Fibroblast of skin of abdomen (primary cell): Measurements from ENCODE around the gene DSG4. TPM values are rescaled to one million over a fixed set of nuclear protein-coding genes. Genes with fewer than 3 reads are reported as not detected.
"Not testable (repeated sequence)": the region's sequence is repeated elsewhere in the genome, so short reads cannot be mapped to it uniquely, and the experiment has no call there.

Source experiments
- DNase-seq: peaks from one replicate; pipeline ENCODE4 v3.0.0-alpha.2; 2013
- polyA plus RNA-seq, 2 experiments: library from polyadenylated mRNA; unstranded; fragments of 120-200 nt; gene quantifications; one replicate each; pipeline ENCODE4 v1.2.1, GENCODE V29; 2013; ENCODE audit not compliant: insufficient read length in 2 of 2

DSG4 gene, protein sequence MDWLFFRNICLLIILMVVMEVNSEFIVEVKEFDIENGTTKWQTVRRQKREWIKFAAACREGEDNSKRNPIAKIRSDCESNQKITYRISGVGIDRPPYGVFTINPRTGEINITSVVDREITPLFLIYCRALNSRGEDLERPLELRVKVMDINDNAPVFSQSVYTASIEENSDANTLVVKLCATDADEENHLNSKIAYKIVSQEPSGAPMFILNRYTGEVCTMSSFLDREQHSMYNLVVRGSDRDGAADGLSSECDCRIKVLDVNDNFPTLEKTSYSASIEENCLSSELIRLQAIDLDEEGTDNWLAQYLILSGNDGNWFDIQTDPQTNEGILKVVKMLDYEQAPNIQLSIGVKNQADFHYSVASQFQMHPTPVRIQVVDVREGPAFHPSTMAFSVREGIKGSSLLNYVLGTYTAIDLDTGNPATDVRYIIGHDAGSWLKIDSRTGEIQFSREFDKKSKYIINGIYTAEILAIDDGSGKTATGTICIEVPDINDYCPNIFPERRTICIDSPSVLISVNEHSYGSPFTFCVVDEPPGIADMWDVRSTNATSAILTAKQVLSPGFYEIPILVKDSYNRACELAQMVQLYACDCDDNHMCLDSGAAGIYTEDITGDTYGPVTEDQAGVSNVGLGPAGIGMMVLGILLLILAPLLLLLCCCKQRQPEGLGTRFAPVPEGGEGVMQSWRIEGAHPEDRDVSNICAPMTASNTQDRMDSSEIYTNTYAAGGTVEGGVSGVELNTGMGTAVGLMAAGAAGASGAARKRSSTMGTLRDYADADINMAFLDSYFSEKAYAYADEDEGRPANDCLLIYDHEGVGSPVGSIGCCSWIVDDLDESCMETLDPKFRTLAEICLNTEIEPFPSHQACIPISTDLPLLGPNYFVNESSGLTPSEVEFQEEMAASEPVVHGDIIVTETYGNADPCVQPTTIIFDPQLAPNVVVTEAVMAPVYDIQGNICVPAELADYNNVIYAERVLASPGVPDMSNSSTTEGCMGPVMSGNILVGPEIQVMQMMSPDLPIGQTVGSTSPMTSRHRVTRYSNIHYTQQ
- polyA plus RNA-seq (2013, experiment 1 of 2; ENCODE audit: insufficient read length) = not detected
- not detected for polyA plus RNA-seq (2013, experiment 2 of 2; ENCODE audit: insufficient read length)

DNA sequence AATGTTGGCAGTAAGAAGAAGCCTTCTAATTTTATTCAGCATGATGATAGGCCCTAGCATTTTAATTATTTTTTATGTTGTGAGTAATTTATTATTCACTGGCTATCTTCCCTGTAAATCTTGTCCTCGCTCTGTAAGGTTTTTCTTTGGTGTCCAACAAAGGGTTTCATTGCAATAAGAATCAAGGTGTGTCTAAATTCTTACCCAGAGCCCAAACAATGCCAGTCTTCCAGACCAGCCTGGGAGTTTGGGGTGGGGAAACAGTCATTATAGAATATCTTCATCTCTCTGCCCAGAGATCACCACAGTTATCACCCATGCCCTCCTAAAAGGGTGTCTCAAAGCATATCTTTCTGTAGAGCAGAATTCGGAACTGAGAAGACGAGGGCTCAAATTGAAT lies at the start of gene DSG4:
Gene DSG4 (plus strand): TSS at position 301 of the 400 bp plus-strand sequence. CDS start 135 bp downstream, outside the sequence.
- no peak for DNase-seq

DNA sequence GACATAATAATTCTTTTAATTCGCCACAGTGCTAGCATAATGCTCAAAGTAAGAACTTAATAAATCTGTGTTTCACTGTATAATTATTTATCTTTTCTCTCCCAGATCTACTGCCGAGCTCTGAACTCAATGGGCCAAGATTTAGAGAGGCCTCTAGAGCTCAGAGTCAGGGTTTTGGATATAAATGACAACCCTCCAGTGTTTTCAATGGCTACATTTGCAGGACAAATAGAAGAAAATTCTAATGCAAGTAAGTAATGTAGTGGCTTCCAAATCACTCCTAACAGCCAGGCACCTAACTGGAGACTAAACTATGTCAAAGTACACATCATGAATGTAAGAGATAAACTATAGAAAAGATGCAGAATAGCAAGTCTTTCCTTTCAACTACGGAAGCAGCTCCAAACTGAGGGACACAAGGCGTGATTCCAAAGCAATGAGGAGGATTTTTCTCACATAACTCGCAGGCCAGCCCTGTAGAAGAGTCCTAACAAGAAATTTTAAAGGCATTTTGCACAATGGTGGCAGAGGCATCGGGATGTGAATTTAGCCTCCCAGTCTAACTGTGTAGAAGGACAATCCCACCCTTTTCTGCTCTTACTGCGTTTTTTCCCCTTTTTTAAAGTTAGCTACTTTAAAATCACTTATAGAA lies 46.7 kb upstream of the DSG4 start:
- no peak for DNase-seq

GRCh38 chr18:31343454-31343853 lies 33.1 kb upstream of the DSG4 start:
- DNase-seq = no peak

GRCh38 chr18:31353336-31353735 lies 23.2 kb upstream of the DSG4 start:
- not testable (repeated sequence) for DNase-seq

DNA sequence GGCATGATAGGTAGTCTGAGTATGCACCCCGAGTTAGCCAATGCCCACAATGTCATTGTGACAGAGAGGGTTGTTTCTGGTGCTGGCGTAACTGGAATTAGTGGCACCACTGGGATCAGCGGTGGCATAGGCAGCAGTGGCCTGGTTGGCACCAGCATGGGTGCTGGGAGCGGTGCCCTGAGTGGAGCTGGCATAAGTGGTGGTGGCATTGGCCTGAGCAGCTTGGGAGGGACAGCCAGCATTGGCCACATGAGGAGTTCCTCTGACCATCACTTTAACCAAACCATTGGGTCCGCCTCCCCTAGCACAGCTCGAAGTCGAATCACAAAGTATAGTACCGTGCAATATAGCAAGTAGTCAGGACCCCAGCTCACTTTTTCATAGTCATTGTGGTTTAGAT lies 21.6 kb upstream of the DSG4 start:
- DNase-seq = no peak

DNA sequence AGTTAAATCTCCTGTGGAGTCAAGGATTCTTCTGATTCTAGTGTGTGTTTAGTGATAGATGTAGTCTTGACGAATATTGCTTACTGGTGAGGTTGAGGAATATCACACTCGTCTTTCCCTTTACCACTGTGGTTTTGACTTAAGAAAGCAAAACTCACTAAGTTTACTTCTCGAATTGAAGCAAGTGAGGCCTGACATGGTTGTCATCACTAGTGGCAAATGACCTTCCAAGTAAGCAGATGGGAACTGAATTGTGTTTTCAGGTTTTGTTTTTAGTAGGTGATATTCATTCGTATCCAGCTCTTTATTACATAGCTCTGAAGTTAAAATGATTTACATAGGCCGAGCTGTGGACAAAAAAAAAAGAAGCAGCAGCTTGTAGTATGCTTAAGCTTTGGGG lies 20.6 kb upstream of the DSG4 start:
- DNase-seq = no peak

DNA sequence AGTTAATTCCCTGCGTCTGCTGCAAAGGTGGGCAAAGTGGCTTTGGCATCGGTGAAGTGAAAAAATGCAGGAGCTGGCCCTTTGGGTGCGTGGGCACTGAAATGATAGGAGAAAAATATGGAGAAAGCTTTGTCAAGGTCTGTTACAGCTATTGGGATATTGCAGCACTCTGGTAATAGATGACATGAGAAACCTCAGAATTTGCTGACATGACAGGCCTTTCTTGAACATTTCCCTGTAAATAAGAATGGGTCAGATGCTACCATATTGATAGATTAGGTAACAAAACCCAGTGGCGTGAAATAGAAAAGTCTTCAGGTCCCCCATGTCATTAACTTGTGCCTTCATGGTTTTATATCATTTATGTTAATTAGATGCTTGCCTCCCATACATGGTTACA lies 12.4 kb upstream of the DSG4 start:
- DNase-seq = no peak

DNA sequence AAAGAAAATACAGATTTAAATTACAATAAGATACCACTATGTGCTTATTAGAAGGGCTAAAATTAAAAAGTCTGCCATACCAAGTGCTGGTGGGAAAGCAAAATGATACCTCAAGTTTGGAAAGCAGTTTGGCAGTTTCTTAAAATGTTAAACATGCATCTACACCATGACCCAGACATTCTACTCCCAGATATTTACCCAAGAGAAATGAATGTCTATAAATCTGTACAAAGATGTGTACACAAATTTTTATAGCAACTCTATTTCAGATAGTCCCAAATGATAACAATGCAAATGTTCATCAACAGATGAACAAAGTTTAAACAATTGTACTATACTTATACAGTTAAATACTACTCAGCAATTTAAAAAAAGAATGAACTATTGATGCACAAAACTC lies 7.1 kb upstream of the DSG4 start:
- no peak for DNase-seq

DNA sequence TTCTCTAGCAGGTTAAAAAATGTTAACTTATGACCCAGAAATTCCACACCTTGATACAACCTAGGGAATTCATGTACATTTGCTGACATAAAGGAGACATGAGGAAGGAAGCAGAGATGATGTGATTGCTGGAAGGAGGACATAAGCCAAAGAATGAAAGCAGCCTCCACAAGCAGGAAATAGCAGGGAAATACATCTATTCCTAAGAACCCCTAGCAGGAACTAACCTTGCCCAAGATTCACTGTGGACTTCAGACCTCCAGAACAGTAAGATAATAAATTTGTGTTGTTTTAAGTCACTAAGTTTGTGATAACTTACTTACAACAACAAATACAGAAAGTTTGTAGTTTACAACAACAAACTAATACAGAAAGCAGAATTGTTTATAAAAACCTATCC lies 4.6 kb upstream of the DSG4 start:
- DNase-seq = no peak

GRCh38 chr18:31373641-31374040 lies 2.9 kb upstream of the DSG4 start:
- DNase-seq = no peak

- DNase-seq = no peak
Measured at GRCh38 chr18:31380912-31381311, 4.3 kb downstream of the DSG4 start.

DNA sequence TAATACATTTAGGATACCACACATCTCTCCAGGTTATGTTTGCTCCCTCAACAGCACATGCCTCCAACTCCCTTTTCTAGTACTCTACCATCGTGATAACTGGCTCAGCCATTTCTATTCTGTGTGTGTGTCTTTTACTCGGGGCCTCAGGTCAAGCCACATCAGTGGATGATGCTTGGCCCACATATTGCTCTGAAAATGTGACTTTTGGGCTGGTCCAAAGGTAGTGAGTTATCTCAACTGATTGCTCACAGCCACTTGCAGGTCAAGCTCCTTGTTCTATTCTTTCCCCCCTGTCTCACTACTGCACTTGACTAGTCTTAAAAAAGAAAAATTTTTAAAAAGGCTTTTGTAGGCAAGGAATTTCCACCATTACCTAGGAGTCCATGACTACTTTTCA lies 5.5 kb downstream of the DSG4 start:
- DNase-seq = no peak

DNA sequence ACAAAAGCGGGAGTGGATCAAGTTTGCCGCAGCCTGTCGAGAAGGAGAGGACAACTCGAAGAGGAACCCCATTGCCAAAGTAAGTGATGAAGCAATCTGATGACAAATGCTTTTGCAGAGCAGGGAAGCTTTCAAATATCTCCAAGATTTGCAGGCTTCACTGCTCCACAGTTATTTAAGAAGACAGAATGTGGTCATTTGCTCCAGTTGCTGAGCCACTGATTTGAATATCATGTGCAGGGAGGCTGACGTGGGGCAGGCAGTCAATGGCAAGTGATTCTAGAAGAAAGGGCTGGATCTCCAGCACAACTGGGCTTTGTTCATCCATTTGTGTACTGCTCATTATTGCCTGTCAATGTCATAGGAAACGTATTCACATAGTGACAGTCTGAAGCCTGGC lies 10.2 kb downstream of the DSG4 start:
- DNase-seq = no peak

- DNase-seq = no peak
Measured at GRCh38 chr18:31393286-31393685, 16.7 kb downstream of the DSG4 start.

- DNase-seq = no peak
Measured at GRCh38 chr18:31396796-31397612, 20.4 kb downstream of the DSG4 start.

- DNase-seq = no peak
Measured at GRCh38 chr18:31398191-31398590, 21.6 kb downstream of the DSG4 start.

- no peak for DNase-seq
Measured at GRCh38 chr18:31399306-31400032, 22.9 kb downstream of the DSG4 start.

DNA sequence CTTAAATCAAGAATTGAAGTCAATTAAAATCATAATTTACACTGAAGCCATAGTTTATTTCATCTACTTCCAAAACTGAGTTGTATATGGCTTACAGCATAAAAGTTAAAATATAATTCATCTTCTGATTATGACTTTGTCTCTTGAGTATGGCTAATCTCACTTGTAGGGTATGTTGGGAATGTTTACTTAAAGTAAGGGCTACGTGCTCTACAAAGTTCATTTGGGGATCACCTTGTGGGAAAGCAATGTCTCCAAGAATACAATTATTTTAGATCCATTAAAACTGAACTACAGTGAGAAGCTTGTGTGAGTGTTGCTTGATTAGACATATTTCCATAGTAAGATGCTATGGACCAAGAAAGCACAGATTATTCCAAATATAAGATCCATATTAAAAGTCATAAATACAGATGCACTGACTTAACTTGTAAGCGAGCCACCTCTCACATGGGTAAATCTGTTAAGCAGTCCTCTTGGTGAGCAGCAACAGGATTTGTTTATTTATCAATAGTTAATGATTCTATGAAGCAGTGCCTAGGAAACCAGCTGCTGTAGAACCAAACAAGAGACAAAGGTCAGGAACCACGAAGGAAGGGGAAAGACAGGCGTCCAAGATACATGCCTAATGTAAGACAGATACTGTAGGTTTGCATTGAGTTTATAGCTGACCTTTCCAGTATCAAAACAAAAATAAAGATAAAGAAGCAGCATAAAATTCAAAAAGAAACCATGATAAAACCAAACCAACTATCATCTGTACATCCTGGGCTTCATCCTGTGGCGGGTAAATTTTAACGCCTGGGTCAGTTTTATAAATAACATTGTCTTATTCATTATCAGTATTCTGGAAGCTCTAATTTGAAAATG lies 24.8 kb downstream of the DSG4 start:
- no peak for DNase-seq

- DNase-seq = no peak
Measured at GRCh38 chr18:31402026-31402373, 25.4 kb downstream of the DSG4 start.

GRCh38 chr18:31403409-31403808 lies 26.8 kb downstream of the DSG4 start:
- DNase-seq = no peak
